Mucosa of descending colon (tissue), 3 donors: ENCODE data around the gene GHR. TPM values are rescaled to one million over a fixed set of nuclear protein-coding genes. Genes with fewer than 3 reads are reported as not detected.

Source experiments
- ATAC-seq: fragments of 200-7000 bp; cut with Tn5 transposase; one replicate; pipeline ENCODE4 v1.9.1; 2020; ENCODE audit warnings: mild to moderate bottlenecking, moderate library complexity
- DNase-seq, 3 donors: peaks; one replicate each; pipeline ENCODE4 v3.0.0-alpha.2; 2020
- H3K36me3 ChIP-seq: fragments of 200-600 bp; one replicate; pipeline ENCODE4 v1.8.0; 2021; ENCODE audit warnings: low read depth, mild to moderate bottlenecking
- H3K4me1 ChIP-seq: fragments of 200-600 bp; one replicate; pipeline ENCODE4 v1.8.0; 2021; ENCODE audit warnings: low read depth, mild to moderate bottlenecking
- H3K4me3 ChIP-seq: fragments of 200-600 bp; one replicate; pipeline ENCODE4 v1.8.0; 2021; ENCODE audit warnings: mild to moderate bottlenecking
- H3K9me3 ChIP-seq: fragments of 200-600 bp; one replicate; pipeline ENCODE4 v1.8.0; 2021; ENCODE audit warnings: mild to moderate bottlenecking
- intact Hi-C, 2 donors: fragments of 100-400 bp; cut with DNase I in 1 of 2; cut with micrococcal nuclease in 1 of 2; formaldehyde crosslinking; loops; one replicate each; pipeline versions ENCODE4 v1.11.0 to v1.11.1; 2022; cut with DNase I, micrococcal nuclease
- total RNA-seq, 3 donors: library from RNA; stranded (reverse); fragmentation: NEBNext Ultra II Directional in 2 of 3; extraction: Animal tissue kit (Norgen Biotek cat#: 25700) in 2 of 3; gene quantifications; one replicate each; pipeline versions ENCODE4 v1.2.1 to v1.2.4, GENCODE V29; 2021 to 2023
- TF ChIP-seq, protein P1 (sequence below): fragments of 200-600 bp; IDR thresholded peaks from one replicate; pipeline ENCODE4 v1.8.0; 2022; ENCODE audit warnings: antibody characterized with exemption, mild to moderate bottlenecking
- donor health status: DM: no; HTN: no; CAD: no; lungs with moderate emphysema.
- donor health status: DM: no; HTN: no; CAD: no.
- donor health status: DM: no; HTN: yes; CAD: no.

The GHR gene
- total RNA-seq, 3 donors from 2014 or later: 8.7 to 10.3 (median 9.8) TPM

DNA sequence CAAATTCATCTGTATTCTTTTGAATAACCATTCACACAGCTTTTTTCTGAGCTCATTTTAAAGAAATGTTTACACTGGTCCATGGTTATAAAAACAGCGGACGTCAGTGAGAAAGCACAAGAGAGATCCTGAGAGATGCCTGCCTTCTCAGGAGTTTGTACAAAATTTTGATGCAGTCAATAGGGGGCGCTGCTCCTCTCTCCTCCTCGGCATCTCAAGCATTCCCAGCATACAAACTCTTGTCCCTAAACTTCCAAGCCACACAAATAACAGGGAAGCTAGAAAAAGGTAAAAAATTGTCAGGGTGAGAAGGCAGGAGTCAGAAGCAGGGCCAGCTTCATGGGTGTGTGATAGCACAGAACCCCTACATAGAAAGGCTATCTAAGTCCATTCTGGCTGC is 322.2 kb downstream of the GHR start:
- TF ChIP-seq, protein P1, sequence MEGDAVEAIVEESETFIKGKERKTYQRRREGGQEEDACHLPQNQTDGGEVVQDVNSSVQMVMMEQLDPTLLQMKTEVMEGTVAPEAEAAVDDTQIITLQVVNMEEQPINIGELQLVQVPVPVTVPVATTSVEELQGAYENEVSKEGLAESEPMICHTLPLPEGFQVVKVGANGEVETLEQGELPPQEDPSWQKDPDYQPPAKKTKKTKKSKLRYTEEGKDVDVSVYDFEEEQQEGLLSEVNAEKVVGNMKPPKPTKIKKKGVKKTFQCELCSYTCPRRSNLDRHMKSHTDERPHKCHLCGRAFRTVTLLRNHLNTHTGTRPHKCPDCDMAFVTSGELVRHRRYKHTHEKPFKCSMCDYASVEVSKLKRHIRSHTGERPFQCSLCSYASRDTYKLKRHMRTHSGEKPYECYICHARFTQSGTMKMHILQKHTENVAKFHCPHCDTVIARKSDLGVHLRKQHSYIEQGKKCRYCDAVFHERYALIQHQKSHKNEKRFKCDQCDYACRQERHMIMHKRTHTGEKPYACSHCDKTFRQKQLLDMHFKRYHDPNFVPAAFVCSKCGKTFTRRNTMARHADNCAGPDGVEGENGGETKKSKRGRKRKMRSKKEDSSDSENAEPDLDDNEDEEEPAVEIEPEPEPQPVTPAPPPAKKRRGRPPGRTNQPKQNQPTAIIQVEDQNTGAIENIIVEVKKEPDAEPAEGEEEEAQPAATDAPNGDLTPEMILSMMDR: no peak
- H3K36me3 ChIP-seq: no peaks in the 10 kb centered on the region
- H3K4me1 ChIP-seq: no peaks in the 10 kb centered on the region
- H3K4me3 ChIP-seq: no peak overlapping the region
- ATAC-seq (peak; percentile 40), DNase-seq (peak in 1 of 3 donors; percentile 36)
- intact Hi-C loops: no loop called here
- no peaks in the 10 kb centered on the region for H3K9me3 ChIP-seq

DNA sequence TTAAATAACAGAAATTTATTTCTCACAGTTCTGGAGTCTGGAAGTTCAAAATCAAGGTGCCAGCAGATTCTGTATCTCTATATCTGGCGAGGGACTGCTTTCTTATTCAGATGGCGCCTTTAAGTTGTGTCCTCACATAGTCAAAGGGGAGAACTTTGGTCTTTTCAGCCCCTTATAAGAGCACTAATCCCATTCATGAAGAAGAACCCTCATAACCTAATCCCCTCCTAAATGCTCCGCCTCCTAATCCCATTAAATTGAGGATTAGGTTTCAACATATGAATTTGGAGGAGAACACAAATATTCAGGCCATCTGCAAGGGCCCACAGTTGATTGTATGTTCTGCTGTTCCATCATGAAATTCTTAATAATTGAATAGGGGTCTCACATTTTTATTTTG is 322.6 kb downstream of the GHR start:
- no peaks in the 10 kb centered on the region for H3K4me1 ChIP-seq
- H3K4me3 ChIP-seq: no peak overlapping the region
- ATAC-seq: no peak
- H3K9me3 ChIP-seq: no peaks in the 10 kb centered on the region
- TF ChIP-seq, protein P1: no peak
- intact Hi-C loops: no loop called here
- H3K36me3 ChIP-seq: no peaks in the 10 kb centered on the region
- DNase-seq: no peak

DNA sequence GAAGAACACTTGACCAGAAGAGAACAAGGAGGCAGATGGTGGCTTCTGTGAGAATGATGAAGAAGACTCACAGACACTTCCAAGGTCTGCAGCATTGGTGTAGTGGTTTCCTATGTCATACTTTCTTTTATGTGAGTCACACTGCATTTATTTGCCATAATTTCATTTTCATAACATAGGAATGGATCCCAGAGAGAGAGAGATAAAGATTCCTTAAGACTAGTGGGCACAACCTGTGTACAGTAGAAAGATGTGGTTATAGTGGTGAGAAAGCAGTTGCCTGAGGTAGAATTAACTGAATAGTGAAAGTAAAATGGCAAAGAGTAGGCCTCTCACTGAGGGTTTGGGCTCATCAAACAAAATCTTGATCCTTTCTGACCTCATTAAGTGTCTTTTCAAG is 325.8 kb downstream of the GHR start:
- TF ChIP-seq, protein P1: no peak
- no peaks in the 10 kb centered on the region for H3K36me3 ChIP-seq

DNA sequence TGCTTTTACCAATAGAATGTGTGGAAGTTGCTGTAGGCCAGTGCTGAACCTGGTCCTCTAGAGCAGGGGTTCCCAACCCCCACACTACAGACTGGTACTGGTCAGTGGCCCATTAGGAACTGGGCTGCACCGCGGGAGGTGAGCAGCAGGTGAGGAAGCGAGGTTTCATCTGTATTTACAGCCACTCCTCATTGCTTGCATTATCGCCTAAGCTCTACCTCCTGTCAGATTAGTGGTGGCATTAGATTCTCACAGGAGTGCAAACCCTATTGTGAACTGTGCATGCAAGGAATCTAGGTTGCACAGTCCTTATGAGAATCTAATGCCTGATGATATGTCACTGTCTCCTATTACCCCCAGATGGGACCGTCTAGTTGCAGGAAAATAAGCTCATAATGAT is 327.3 kb downstream of the GHR start:
- H3K4me1 ChIP-seq: no peaks in the 10 kb centered on the region
- intact Hi-C loops: no loop called here
- TF ChIP-seq, protein P1: no peak
- DNase-seq: no peak
- H3K4me3 ChIP-seq: no peak overlapping the region
- ATAC-seq: no peak
- H3K9me3 ChIP-seq: no peaks in the 10 kb centered on the region
- no peaks in the 10 kb centered on the region for H3K36me3 ChIP-seq

More for the DNA sequence above, 325.8 kb downstream of the GHR start:
- no peak for ATAC-seq
- H3K4me1 ChIP-seq: no peaks in the 10 kb centered on the region
- H3K4me3 ChIP-seq: no peak overlapping the region
- no peak for DNase-seq
- intact Hi-C loops: no loop called here
- H3K9me3 ChIP-seq: no peaks in the 10 kb centered on the region

DNA sequence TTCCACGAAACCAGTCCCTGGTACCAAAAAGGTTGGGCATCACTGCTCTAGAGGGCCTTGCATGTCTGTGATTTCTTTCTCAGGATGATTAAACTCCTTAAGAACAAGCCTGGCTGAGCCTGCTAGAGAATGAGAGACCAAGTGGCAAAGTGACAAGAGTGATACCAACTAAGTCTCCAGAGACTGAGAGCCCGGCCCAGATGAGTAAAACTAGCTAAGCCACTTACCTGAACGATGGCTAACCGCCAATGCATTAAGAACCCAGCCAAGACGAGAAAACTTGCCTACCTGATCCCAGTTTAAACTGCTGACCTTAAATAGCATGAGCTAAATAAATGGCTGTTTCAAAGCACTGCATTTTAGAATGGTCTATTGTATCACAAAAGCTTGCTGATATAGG is 327.8 kb downstream of the GHR start:
- Histone ChIP-seq H3K36me3 (no peaks in the 10 kb centered on the region), H3K4me1 (no peaks in the 10 kb centered on the region), H3K4me3 (no peak overlapping the region), H3K9me3 (no peaks in the 10 kb centered on the region)
- TF ChIP-seq, protein P1: no peak
- ATAC-seq: no peak
- intact Hi-C loops: no loop called here
- no peak for DNase-seq

DNA sequence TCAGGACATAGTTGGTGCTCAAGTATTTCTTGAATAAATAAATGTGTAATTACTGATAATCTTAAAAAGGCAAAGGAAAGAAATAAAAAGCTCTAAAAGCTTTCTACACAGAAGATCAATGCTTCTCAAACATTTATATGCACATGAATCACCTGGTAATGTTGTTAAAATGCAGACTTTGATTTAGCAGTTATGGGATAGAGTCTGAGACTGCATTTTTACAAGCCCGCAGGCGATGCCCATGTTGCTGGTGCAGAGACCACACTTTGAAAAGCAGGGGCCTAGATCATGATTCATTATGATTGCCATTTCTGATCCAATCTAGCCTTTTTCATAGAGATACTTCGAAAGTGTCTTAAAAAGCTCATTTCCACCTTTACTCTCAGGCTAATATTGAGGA is 329.9 kb downstream of the GHR start:
- TF ChIP-seq, protein P1: no peak
- intact Hi-C loops: no loop called here
- no peaks in the 10 kb centered on the region for H3K9me3 ChIP-seq
- ATAC-seq: no peak
- H3K36me3 ChIP-seq: no peaks in the 10 kb centered on the region
- DNase-seq: no peak
- no peaks in the 10 kb centered on the region for H3K4me1 ChIP-seq
- no peak overlapping the region for H3K4me3 ChIP-seq
